Karpas-422 (cell line): Measurements from ENCODE around the gene ENO3. TPM values are rescaled to one million over a fixed set of nuclear protein-coding genes. Genes with fewer than 3 reads are reported as not detected.

ENCODE experiments used
- DNase-seq: peaks from one replicate; pipeline ENCODE4 v3.0.0-alpha.2; 2015
- H2AFZ ChIP-seq: fragments of 200-600 bp; sonication (generic); 2 replicates; pipeline ENCODE4 v1.6.1; 2014; ENCODE audit warnings: antibody characterized with exemption, low read length, mixed read lengths
- H3K27ac ChIP-seq: fragments of 200-600 bp; sonication (generic); 2 replicates; pipeline ENCODE4 v1.5.1; 2014; ENCODE audit warnings: mild to moderate bottlenecking, low read length, moderate library complexity
- H3K27me3 ChIP-seq: fragments of 200-600 bp; sonication (generic); 2 replicates; pipeline ENCODE4 v1.6.1; 2014; ENCODE audit warnings: low read length, mixed read lengths
- H3K36me3 ChIP-seq: fragments of 200-600 bp; sonication (generic); 2 replicates; pipeline ENCODE4 v1.6.1; 2014; ENCODE audit warnings: low read length, mixed read lengths; ENCODE audit not compliant: insufficient read depth
- H3K4me1 ChIP-seq: fragments of 200-600 bp; sonication (generic); 2 replicates; pipeline ENCODE4 v1.6.1; 2014; ENCODE audit warnings: mild to moderate bottlenecking, low read length, mixed read lengths
- H3K4me2 ChIP-seq: fragments of 200-600 bp; sonication (generic); 2 replicates; pipeline ENCODE4 v1.6.1; 2014; ENCODE audit warnings: low read length, low read depth, mild to moderate bottlenecking; ENCODE audit not compliant: poor library complexity, severe bottlenecking
- H3K4me3 ChIP-seq: fragments of 200-600 bp; sonication (generic); 2 replicates; pipeline ENCODE4 v1.5.1; 2014; ENCODE audit warnings: mild to moderate bottlenecking, antibody characterized with exemption, low read length, mixed read lengths
- H3K79me2 ChIP-seq: fragments of 200-600 bp; sonication (generic); 2 replicates; pipeline ENCODE4 v1.6.1; 2014; ENCODE audit warnings: mild to moderate bottlenecking, low read length, mixed read lengths
- H3K9ac ChIP-seq: fragments of 200-600 bp; sonication (generic); 2 replicates; pipeline ENCODE4 v1.6.0; 2014; ENCODE audit warnings: low read length
- H3K9me2 ChIP-seq: fragments of 200-600 bp; sonication (generic), shearing (Covaris generic); replicated peaks from 2 replicates; pipeline ENCODE4 v1.6.0; 2014; ENCODE audit warnings: mild to moderate bottlenecking, low read length, moderate library complexity; ENCODE audit not compliant: insufficient read depth
- H3K9me3 ChIP-seq: fragments of 300-700, 200-600 bp; sonication (generic); 2 replicates; pipeline ENCODE4 v1.6.1; 2014; ENCODE audit warnings: low read length, mixed read lengths
- H4K20me1 ChIP-seq: fragments of 200-600 bp; sonication (generic); 2 replicates; pipeline ENCODE4 v1.6.1; 2014; ENCODE audit warnings: mild to moderate bottlenecking, antibody characterized with exemption, low read length, low read depth; ENCODE audit not compliant: insufficient read depth
- total RNA-seq: library from RNA; depleted of rRNA; stranded (reverse); fragments of >200 nt; shearing (Covaris generic); gene quantifications from 2 replicates; pipeline ENCODE4 v1.2.3, GENCODE V29; 2014; ENCODE audit warnings: low replicate concordance

The ENO3 gene
- total RNA-seq, 1 experiment from 2014 or later: 31.1 TPM

DNA sequence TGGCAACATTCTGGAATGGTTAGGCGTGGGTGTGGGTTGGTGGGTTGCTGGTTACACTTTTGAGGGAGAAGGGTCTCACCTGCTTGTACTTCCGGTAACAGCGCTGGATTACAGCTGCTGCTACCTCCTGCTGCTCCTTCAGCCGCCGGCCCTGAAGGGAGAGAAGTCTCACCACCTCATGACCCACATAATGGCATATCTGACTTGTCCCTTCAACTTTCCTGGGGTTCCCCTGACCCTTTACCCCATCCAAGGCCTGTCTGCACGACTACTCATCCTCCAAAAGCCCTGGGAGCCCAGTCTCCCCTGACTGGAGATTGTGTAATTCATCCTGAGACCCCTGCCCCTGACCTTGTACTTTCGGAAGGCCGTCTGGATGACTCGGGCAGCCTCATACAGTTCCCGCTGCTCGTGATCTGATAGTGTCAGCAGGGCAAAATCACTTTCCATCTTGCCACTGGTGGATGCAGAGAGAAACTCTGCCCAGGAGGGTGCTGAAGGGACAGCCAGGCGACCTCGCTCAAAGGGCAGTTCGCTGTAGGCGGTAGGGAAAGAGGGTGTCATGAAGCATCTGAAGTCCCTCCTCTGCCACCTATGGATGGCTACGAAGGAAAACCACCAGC lies 18.7 kb downstream of the ENO3 start:
- no peak overlapping the region for H3K4me2 ChIP-seq
- no peaks in the 10 kb centered on the region for H4K20me1 ChIP-seq
- H3K79me2 ChIP-seq: peaks cover 14% of the 10 kb centered on the region
- no peaks in the 10 kb centered on the region for H3K9me2 ChIP-seq
- peaks cover 7% of the 10 kb centered on the region; the same call in 1 of the 2 replicates for H3K36me3 ChIP-seq
- no peak overlapping the region for H3K27ac ChIP-seq
- DNase-seq: no peak
- no peaks in the 10 kb centered on the region for H3K9me3 ChIP-seq
- no peaks in the 10 kb centered on the region for H3K27me3 ChIP-seq
- no peak overlapping the region for H2AFZ ChIP-seq
- H3K4me3 ChIP-seq: no peak overlapping the region
- peaks cover 24% of the 10 kb centered on the region for H3K4me1 ChIP-seq
- no peak overlapping the region for H3K9ac ChIP-seq

- Histone ChIP-seq H3K36me3 (peaks cover 5% of the 10 kb centered on the region; the same call in 1 of the 2 replicates), H3K4me3 (no peak overlapping the region), H3K9me3 (no peaks in the 10 kb centered on the region), H3K79me2 (peaks cover 13% of the 10 kb centered on the region), H3K27me3 (no peaks in the 10 kb centered on the region), H3K9ac (no peak overlapping the region), H3K4me1 (peaks cover 24% of the 10 kb centered on the region), H4K20me1 (no peaks in the 10 kb centered on the region), H3K4me2 (no peak overlapping the region), H3K9me2 (no peaks in the 10 kb centered on the region), H3K27ac (no peak overlapping the region), H2AFZ (no peak overlapping the region)
- no peak for DNase-seq
Observed at GRCh38 chr17:4970273-4970672, 19.4 kb downstream of the ENO3 start.

DNA sequence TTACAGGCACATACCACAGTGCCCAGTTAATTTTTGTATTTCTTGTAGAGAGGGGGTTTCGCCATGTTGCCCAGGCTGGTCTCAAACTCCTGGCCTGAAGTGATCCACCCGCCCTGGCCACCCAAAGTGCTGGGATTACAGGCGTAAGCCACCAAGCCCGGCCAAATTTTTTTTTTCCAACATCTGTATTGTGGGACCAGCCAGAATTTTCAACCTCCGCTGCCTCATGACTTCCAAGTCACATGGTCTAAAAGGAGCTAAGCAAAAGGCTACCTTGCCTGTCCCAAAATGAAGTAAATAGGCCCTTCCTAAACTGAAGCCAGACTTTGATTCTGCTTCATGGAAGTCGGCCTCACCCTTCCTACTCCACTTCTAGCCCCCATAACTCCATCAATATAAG lies 20.9 kb downstream of the ENO3 start:
- Histone ChIP-seq H3K27me3 (no peaks in the 10 kb centered on the region), H3K9ac (no peak overlapping the region), H2AFZ (no peak overlapping the region), H3K36me3 (0 out of 2 replicates have a peak, but pooled peaks cover 5% of the 10 kb centered on the region), H3K4me2 (no peak overlapping the region), H3K27ac (no peak overlapping the region), H3K9me3 (no peaks in the 10 kb centered on the region), H3K4me1 (peaks cover 14% of the 10 kb centered on the region), H3K79me2 (peaks cover under 1% of the 10 kb centered on the region; the same call in 1 of the 2 replicates), H3K9me2 (no peaks in the 10 kb centered on the region), H3K4me3 (no peak overlapping the region), H4K20me1 (no peaks in the 10 kb centered on the region)
- DNase-seq: no peak

DNA sequence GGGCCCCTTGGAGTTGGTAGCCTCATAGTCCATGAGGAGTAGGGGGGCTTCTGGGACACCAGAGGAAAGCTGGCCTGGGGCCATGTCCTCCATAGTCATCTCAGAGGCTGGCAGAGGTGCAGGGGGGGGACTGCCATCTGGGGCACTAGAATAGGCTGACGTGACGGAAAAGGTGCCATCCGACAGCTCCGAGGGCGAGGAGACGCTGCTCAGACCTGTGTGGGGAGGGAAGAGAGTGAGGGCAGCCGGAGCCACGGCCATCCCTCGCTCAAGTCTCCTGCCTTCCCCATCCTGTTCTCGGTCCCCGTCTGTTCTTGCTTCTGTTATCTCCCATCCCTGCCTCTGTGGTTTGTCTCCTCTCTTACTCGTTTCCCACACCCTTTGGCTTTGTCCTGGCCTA lies 21.4 kb downstream of the ENO3 start:
- Histone ChIP-seq H3K4me2 (no peak overlapping the region), H3K79me2 (no peaks in the 10 kb centered on the region; the same call in 1 of the 2 replicates), H3K9me3 (no peaks in the 10 kb centered on the region), H3K27me3 (no peaks in the 10 kb centered on the region), H3K4me1 (peaks cover 12% of the 10 kb centered on the region), H3K27ac (no peak overlapping the region), H3K9me2 (no peaks in the 10 kb centered on the region), H3K9ac (no peak overlapping the region), H4K20me1 (no peaks in the 10 kb centered on the region), H3K36me3 (peaks cover 9% of the 10 kb centered on the region; the same call in 1 of the 2 replicates), H2AFZ (no peak overlapping the region), H3K4me3 (no peak overlapping the region)
- no peak for DNase-seq

DNA sequence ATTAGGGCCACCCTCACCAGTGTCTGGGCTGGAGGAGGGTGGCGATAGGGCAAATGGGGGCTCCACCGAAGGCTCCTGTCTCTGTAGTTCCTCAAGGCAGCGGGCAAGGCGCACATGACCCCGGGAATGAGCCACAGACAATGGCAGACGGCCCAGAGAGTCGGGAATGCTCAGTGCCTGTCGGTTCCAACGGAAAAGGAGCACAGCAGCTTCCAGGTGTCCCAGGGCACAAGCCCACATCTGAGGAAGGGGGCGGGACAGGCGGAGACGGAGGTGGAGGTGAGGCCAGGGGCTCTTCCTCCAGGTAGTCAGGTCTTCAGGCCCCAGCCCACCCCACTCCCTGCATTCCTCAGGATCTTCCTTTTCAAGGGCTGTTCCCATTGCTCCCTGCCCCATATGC lies 21.8 kb downstream of the ENO3 start:
- Histone ChIP-seq H3K4me2 (no peak overlapping the region), H4K20me1 (no peaks in the 10 kb centered on the region), H3K27me3 (no peaks in the 10 kb centered on the region), H3K27ac (no peak overlapping the region), H3K9me3 (no peaks in the 10 kb centered on the region), H3K9me2 (no peaks in the 10 kb centered on the region), H3K4me1 (peaks cover 12% of the 10 kb centered on the region), H3K36me3 (peaks cover 13% of the 10 kb centered on the region; the same call in 1 of the 2 replicates), H3K9ac (no peak overlapping the region), H3K79me2 (no peaks in the 10 kb centered on the region; the same call in 1 of the 2 replicates), H3K4me3 (no peak overlapping the region), H2AFZ (no peak overlapping the region)
- no peak for DNase-seq

GRCh38 chr17:4973256-4974114 lies 22.6 kb downstream of the ENO3 start:
- Histone ChIP-seq H3K9me2 (no peaks in the 10 kb centered on the region), H3K27me3 (no peaks in the 10 kb centered on the region), H3K4me3 (no peak overlapping the region), H2AFZ (no peak overlapping the region), H3K4me2 (no peak overlapping the region), H3K9ac (no peak overlapping the region), H3K79me2 (no peaks in the 10 kb centered on the region; the same call in 1 of the 2 replicates), H3K36me3 (peaks cover 20% of the 10 kb centered on the region; the same call in 1 of the 2 replicates), H3K4me1 (peaks cover 6% of the 10 kb centered on the region), H4K20me1 (no peaks in the 10 kb centered on the region), H3K9me3 (no peaks in the 10 kb centered on the region), H3K27ac (no peak overlapping the region)
- DNase-seq: no peak

GRCh38 chr17:4974115-4974670 lies 23.3 kb downstream of the ENO3 start:
- Histone ChIP-seq H3K27me3 (no peaks in the 10 kb centered on the region), H3K9me3 (no peaks in the 10 kb centered on the region), H4K20me1 (no peaks in the 10 kb centered on the region), H3K9me2 (no peaks in the 10 kb centered on the region), H3K27ac (no peak overlapping the region), H3K36me3 (peaks cover 22% of the 10 kb centered on the region; the same call in 1 of the 2 replicates), H3K79me2 (no peaks in the 10 kb centered on the region), H3K4me3 (no peak overlapping the region), H3K4me2 (no peak overlapping the region), H3K4me1 (peaks cover 3% of the 10 kb centered on the region), H2AFZ (no peak overlapping the region), H3K9ac (no peak overlapping the region)
- DNase-seq: no peak

GRCh38 chr17:4978726-4979125 lies 27.8 kb downstream of the ENO3 start:
- Histone ChIP-seq H3K9me3 (no peaks in the 10 kb centered on the region), H3K36me3 (peaks cover 25% of the 10 kb centered on the region; the same call in 1 of the 2 replicates), H3K4me2 (no peak overlapping the region)

More at GRCh38 chr17:4978726-4979125, 27.8 kb downstream of the ENO3 start:
- peak overlapping the region; percentile 62; the same call in 1 of the 2 replicates for H3K27ac ChIP-seq
- H3K79me2 ChIP-seq: 0 out of 2 replicates have a peak, but pooled peaks cover 4% of the 10 kb centered on the region
- H2AFZ ChIP-seq: no peak overlapping the region
- DNase-seq: no peak
- no peaks in the 10 kb centered on the region for H4K20me1 ChIP-seq
- H3K9me2 ChIP-seq: no peaks in the 10 kb centered on the region
- H3K4me1 ChIP-seq: peaks cover 37% of the 10 kb centered on the region
- H3K4me3 ChIP-seq: no peak overlapping the region
- H3K9ac ChIP-seq: no peak overlapping the region
- H3K27me3 ChIP-seq: no peaks in the 10 kb centered on the region
